Measurements from ENCODE around the gene STEAP1B. TPM values are rescaled to one million over a fixed set of nuclear protein-coding genes. Genes with fewer than 3 reads are reported as not detected.

Gene STEAP1B
- total RNA-seq, 4 donors from 2014 or later: 1.1 to 1.4 TPM; not detected in 2

DNA sequence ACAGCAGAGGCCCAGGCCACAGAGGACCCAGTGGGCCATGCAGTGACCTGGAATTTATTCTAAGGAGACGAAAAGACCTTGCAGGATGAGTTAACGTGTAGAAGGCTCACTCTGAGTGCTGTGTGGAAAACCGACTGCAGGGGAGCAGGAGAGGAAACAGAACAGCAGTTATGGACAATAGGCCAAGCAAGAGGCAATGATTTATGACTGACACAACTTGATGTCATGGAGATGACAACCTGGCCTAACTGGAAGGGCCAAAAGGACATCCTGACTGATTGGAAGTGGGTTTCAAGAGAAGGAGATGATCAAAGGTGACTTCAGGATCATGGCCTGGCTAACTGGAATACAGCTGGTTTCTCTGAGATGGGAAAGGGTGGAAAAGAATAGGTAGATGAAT, 72.9 kb downstream of the STEAP1B start:
- TF ChIP-seq, protein P1, sequence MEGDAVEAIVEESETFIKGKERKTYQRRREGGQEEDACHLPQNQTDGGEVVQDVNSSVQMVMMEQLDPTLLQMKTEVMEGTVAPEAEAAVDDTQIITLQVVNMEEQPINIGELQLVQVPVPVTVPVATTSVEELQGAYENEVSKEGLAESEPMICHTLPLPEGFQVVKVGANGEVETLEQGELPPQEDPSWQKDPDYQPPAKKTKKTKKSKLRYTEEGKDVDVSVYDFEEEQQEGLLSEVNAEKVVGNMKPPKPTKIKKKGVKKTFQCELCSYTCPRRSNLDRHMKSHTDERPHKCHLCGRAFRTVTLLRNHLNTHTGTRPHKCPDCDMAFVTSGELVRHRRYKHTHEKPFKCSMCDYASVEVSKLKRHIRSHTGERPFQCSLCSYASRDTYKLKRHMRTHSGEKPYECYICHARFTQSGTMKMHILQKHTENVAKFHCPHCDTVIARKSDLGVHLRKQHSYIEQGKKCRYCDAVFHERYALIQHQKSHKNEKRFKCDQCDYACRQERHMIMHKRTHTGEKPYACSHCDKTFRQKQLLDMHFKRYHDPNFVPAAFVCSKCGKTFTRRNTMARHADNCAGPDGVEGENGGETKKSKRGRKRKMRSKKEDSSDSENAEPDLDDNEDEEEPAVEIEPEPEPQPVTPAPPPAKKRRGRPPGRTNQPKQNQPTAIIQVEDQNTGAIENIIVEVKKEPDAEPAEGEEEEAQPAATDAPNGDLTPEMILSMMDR (IDR thresholded peaks at IDR 0.05; ENCODE audit: low read depth): no peak

DNA sequence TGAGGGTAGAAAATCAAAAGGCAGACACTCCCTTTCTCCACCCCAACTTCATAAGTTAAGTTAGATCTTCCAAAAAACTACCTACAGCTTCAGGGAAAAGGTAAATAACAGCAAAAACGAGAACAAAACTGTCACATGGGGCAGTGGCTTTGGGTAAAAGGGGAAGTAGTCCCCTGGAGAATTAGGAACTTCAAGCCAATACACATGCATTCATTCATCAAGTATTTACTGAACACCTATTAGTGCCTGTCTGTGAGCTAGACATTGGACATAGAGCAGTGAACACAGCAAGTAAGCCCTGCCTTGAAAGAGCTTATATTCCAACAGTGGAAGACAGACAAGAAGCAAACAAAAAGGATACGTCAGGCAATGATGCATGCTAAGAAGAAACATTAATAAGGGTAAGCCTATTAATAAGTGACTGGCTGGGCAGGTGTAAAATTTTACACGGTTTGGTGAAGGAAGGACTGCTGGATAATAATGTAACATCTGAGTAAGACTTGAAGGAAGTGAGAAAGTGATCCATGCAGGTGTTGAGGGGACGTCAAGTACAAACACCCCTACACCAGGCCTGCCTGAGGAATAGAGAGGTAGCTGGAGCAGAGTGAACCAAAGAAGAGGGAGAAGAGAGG, 73.4 kb downstream of the STEAP1B start:
- TF ChIP-seq, protein P1 (IDR thresholded peaks at IDR 0.05; ENCODE audit: low read depth): no peak

DNA sequence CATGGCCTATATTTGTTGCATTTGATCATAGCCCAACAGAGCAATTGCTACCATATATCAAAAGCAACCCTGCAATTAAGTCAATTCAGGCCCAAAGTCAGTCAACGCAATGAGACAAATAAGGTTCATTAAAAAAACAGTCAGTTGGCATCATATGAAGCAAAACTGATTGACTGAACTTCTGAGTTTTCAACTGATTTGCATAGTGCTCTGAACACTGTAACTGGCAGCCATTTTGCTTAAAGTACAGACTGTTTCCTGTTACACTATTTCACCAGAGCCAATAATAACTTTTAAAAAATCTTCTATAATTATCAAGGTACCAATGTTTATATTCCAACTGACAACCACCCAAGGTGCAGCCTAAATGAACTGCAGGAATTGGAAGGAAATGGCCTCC, 74.6 kb downstream of the STEAP1B start:
- TF ChIP-seq, protein P1 (IDR thresholded peaks at IDR 0.05; ENCODE audit: low read depth): no peak

DNA sequence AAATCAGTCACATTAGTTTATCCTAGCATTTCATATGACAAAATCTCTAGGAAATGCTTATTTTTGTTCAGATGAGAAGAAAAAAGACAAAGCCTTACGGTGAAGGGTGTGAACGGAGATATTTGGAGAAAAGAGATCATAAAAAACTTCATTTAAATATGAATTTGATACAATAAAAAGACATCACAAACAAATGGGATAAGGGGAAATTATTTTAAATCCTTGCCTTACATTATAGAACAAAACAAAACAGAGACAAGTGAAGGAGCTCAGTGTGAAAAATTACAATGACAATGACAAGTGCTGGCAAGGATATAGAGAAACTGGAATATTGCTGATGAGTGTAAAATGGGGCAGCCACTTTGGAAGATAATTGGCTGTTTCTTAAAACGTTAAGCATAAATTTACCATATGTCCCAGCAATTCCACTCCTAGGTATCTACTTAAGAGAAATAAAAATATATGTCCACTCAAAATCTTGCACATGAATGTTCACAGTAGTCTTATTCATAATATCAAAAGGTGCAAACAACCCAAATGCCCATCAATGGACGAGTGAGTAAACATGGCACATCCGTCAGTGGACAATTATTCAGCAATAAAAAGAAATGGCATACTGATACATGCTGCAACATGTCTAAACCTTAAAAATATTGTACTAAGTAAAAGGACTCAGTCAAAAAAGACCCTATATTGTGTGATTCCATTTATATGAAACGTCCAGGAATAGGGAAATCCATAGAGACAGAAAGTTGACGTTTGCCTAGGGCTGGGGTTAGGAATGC, 77.0 kb downstream of the STEAP1B start:
- TF ChIP-seq, protein P1 (IDR thresholded peaks at IDR 0.05; ENCODE audit: low read depth): no peak

DNA sequence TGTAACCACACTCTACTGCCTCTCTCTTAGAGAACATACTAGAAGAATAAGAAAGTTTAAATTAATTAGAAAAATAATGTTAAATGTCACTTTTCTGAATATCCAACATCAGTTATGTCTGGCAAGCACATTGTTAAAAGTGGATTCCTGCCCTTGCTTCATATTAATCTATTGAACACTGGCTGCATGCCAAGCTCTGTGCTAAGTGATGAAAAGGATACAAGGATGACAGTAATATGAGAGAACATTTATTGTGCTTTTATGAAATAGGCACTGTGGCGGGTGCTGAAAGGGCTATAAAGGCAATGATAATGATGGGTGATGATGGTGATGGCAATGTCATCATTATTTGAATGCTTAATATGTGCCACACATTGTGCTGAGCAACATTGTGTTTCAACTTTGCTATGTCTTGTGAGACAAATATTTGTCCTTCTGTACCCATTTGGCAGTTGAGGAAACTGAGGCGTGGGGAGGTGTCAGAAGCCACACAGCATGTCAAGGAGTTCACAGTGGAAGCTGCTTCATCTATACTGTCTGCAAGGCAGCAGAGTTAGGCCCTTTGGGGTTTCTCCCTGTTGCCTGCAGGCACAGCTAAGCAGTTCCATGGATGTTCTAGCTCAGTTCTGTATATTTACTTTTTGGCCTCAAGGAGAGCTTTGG, 78.9 kb downstream of the STEAP1B start:
- TF ChIP-seq, protein P1 (IDR thresholded peaks at IDR 0.05; ENCODE audit: low read depth): no peak

DNA sequence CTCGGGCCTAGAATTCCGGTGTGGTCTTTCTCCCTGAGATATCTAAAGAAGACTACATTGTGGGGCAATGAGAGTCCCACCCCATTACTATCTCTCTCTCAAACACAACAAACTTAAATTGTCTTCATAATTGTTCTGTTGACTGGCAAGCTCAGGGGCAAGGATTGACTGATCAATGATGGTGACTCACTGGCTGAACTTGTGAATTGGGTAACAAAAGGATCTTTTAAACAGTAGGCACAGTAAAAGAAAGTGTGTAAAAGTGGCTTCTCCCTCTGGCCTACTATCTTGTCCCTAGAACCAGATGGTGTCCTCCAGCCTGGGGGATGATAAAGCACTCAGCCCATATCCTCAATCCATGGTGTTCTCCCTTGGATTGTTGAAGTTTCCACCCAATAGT, 80.0 kb downstream of the STEAP1B start:
- TF ChIP-seq, protein P1 (IDR thresholded peaks at IDR 0.05; ENCODE audit: low read depth): no peak

DNA sequence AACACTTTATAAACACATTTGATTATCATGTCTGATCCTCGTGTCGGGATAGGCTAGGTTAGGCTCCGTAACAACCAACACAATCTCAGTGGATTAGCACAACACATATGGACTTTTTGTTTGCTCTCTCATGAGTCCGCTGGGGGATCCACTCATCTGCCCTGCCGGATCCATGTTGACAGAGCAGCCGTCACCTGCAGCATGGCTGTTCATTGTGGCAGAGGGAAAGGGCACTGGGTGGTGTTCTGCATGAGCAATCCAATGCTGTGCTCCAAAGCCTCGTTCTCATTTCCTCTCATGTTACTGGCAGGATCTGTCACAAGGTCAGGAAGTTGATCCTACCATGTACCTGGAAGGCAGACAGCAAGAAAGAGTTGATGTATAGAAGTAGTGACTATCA, 80.5 kb downstream of the STEAP1B start:
- TF ChIP-seq, protein P1 (IDR thresholded peaks at IDR 0.05; ENCODE audit: low read depth): no peak
